ENCODE measurements around the gene COA1. TPM values are rescaled to one million over a fixed set of nuclear protein-coding genes. Genes with fewer than 3 reads are reported as not detected.

The COA1 gene
- total and polyA plus RNA-seq, 9 of the 15 experiments (the other 6 are each of a cell fraction or from before 2014, with no cell fraction given) = 98.9 to 463 (median 181) TPM

DNA sequence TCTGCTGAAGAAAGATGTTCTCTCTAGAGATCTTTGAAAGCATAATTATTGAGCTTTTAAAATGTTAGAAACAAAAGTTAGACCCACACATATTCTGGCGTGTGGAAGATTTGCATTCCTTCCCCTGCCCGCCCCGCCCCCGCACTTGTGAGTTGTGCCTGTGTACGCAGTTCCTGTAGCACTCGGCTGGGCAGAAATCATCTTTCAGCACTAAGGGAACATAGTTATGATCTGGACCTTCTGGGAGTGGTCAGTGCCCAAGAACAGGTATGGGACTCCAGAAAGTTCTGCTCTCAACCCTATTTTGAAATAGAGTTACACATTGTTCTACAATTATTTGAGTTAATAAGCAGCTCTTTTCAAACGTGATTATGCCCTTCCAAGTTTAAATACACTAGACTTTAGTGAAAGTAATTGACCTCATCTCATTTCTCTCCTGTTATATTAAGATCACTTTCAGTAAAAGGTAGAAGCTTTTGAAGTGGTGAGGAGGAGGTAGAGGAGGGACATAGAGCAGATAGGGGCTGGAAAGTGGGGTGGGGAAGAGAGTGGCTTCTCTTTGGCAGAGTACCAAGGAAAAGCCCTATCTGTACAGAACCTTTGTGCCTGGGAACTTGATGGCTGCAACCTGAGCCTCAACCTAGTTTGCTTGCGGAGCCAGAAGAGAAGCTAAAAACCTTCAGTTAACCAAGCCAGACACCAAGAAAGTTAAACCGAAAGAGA is 34.9 kb upstream of the COA1 start (continued):
- TF ChIP-seq ZBTB12 (CRISPR knock-in tag; IDR thresholded peaks at IDR 0.05) (no peak), XRCC3 (IDR thresholded peaks at IDR 0.05) (no peak), RAD51 (IDR thresholded peaks at IDR 0.05; ENCODE audit: borderline replicate concordance, low read depth) (no peak), ZNF41 (CRISPR knock-in tag; conservative IDR thresholded peaks at IDR 0.05) (no peak), SUPT5H (IDR thresholded peaks at IDR 0.05) (no peak), DACH1 (IDR thresholded peaks at IDR 0.05; ENCODE audit: partially characterized antibody) (no peak), ZNF140 (CRISPR knock-in tag; IDR thresholded peaks at IDR 0.05) (no peak), KLF16 (IDR thresholded peaks at IDR 0.05) (no peak), ZNF57 (CRISPR knock-in tag; IDR thresholded peaks at IDR 0.05) (no peak), NCOA1 (IDR thresholded peaks at IDR 0.05; ENCODE audit: low read depth) (no peak), ZNF778 (CRISPR knock-in tag; IDR thresholded peaks at IDR 0.05) (no peak), SRSF1 (IDR thresholded peaks at IDR 0.05; ENCODE audit: low read depth, low read length) (no peak), SIN3A (IDR thresholded peaks at IDR 0.05; ENCODE audit: borderline replicate concordance in 2 of 2, control insufficient read depth in 1 of 2, low read depth in 2 of 2, low read length in 2 of 2) (no peak), CREM (IDR thresholded peaks at IDR 0.05; ENCODE audit: low read depth) (0 out of 2 replicates have a peak, but pooled peaks have one; percentile 47), TEAD1 (CRISPR knock-in tag; IDR thresholded peaks at IDR 0.05) (0 out of 4 replicates have a peak, but pooled peaks of 1 of the 2 experiments have one; percentile 23), NRF1 (conservative IDR thresholded peaks at IDR 0.05 in 1 of 2, IDR thresholded peaks at IDR 0.05 in 1 of 2) (no peak)
- TF ChIP-seq, protein P1, sequence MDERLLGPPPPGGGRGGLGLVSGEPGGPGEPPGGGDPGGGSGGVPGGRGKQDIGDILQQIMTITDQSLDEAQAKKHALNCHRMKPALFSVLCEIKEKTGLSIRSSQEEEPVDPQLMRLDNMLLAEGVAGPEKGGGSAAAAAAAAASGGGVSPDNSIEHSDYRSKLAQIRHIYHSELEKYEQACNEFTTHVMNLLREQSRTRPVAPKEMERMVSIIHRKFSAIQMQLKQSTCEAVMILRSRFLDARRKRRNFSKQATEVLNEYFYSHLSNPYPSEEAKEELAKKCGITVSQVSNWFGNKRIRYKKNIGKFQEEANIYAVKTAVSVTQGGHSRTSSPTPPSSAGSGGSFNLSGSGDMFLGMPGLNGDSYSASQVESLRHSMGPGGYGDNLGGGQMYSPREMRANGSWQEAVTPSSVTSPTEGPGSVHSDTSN (CRISPR knock-in tag; IDR thresholded peaks at IDR 0.05; ENCODE audit: low read depth) = no peak
- TF ChIP-seq, protein P1 (tag; conservative IDR thresholded peaks at IDR 0.05; ENCODE audit: low read depth) = no peak
- TF ChIP-seq, protein P2, sequence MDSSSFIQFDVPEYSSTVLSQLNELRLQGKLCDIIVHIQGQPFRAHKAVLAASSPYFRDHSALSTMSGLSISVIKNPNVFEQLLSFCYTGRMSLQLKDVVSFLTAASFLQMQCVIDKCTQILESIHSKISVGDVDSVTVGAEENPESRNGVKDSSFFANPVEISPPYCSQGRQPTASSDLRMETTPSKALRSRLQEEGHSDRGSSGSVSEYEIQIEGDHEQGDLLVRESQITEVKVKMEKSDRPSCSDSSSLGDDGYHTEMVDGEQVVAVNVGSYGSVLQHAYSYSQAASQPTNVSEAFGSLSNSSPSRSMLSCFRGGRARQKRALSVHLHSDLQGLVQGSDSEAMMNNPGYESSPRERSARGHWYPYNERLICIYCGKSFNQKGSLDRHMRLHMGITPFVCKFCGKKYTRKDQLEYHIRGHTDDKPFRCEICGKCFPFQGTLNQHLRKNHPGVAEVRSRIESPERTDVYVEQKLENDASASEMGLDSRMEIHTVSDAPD (CRISPR knock-in tag; IDR thresholded peaks at IDR 0.05) = no peak
- TF ChIP-seq, protein P3, sequence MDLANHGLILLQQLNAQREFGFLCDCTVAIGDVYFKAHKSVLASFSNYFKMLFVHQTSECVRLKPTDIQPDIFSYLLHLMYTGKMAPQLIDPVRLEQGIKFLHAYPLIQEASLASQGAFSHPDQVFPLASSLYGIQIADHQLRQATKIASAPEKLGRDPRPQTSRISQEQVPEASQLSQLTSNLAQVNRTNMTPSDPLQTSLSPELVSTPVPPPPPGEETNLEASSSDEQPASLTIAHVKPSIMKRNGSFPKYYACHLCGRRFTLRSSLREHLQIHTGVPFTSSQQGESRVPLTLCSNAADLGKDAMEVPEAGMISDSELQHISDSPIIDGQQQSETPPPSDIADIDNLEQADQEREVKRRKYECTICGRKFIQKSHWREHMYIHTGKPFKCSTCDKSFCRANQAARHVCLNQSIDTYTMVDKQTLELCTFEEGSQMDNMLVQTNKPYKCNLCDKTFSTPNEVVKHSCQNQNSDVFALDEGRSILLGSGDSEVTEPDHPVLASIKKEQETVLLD (IDR thresholded peaks at IDR 0.05) = no peak
- TF ChIP-seq, protein P4, sequence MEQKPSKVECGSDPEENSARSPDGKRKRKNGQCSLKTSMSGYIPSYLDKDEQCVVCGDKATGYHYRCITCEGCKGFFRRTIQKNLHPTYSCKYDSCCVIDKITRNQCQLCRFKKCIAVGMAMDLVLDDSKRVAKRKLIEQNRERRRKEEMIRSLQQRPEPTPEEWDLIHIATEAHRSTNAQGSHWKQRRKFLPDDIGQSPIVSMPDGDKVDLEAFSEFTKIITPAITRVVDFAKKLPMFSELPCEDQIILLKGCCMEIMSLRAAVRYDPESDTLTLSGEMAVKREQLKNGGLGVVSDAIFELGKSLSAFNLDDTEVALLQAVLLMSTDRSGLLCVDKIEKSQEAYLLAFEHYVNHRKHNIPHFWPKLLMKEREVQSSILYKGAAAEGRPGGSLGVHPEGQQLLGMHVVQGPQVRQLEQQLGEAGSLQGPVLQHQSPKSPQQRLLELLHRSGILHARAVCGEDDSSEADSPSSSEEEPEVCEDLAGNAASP (IDR thresholded peaks at IDR 0.05) = no peak
